ENCODE results near the gene ALPL.

DNA sequence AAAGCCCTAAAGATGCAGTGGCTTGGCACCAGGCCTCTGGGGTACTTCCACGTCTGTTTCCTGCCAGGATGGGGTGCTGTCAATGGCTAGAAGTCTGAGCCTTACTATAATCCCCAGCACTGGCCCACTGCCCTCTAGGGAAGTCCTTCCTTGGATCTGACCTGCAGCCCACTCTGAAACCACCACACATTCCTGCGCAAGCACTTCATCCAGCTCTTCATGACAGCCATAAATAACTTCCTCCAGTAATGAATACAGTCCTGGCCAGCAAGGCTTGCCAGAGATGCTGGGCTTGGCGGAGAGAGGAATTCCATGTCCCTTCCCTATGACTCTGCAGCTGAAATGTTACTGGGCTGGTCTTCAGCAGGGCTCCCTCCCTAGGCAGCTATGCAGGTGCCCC lies 32.6 kb downstream of the ALPL start:
- TF ChIP-seq, protein P1, sequence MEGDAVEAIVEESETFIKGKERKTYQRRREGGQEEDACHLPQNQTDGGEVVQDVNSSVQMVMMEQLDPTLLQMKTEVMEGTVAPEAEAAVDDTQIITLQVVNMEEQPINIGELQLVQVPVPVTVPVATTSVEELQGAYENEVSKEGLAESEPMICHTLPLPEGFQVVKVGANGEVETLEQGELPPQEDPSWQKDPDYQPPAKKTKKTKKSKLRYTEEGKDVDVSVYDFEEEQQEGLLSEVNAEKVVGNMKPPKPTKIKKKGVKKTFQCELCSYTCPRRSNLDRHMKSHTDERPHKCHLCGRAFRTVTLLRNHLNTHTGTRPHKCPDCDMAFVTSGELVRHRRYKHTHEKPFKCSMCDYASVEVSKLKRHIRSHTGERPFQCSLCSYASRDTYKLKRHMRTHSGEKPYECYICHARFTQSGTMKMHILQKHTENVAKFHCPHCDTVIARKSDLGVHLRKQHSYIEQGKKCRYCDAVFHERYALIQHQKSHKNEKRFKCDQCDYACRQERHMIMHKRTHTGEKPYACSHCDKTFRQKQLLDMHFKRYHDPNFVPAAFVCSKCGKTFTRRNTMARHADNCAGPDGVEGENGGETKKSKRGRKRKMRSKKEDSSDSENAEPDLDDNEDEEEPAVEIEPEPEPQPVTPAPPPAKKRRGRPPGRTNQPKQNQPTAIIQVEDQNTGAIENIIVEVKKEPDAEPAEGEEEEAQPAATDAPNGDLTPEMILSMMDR (IDR thresholded peaks at IDR 0.05; ENCODE audit: low read depth, low read length), result no peak
- no peak for TF ChIP-seq EZH2phosphoT487 (IDR thresholded peaks at IDR 0.05; ENCODE audit: low read depth)

Measured in OCI-LY3 (cell line).